GM23338 (cell line): ENCODE measurements around the gene UST. TPM values are rescaled to one million over a fixed set of nuclear protein-coding genes. Genes with fewer than 3 reads are reported as not detected.
A peak's percentile ranks its signal among the peaks of the same experiment; 100 is the strongest.

Source experiments
- ATAC-seq: fragments of 200-7000 bp; cut with Tn5 transposase; 3 replicates; pipeline ENCODE4 v1.9.1; 2020
- DNase-seq: peaks from one replicate; pipeline ENCODE4 v3.0.0-alpha.2; 2015; ENCODE audit warnings: low spot score
- H2AFZ ChIP-seq: fragments of 200-600 bp; sonication (generic); 2 replicates; pipeline ENCODE4 v1.8.0; 2016; ENCODE audit warnings: antibody characterized with exemption, mild to moderate bottlenecking, moderate library complexity
- H3F3A ChIP-seq: fragments of 200-600 bp; sonication (generic); replicated peaks from 2 replicates; pipeline ENCODE4 v1.8.0; 2017; ENCODE audit warnings: antibody characterized with exemption, mixed run types, low read depth
- H3K27ac ChIP-seq: fragments of 200-600 bp; sonication (generic); 2 replicates; pipeline ENCODE4 v1.6.1; 2016; ENCODE audit warnings: low read depth
- H3K27me3 ChIP-seq: fragments of 200-600 bp; sonication (generic); 2 replicates; pipeline ENCODE4 v1.8.0; 2016; ENCODE audit warnings: mild to moderate bottlenecking, mixed run types, moderate library complexity; ENCODE audit not compliant: insufficient read depth
- H3K36me3 ChIP-seq: fragments of 200-600 bp; sonication (generic); 2 replicates; pipeline ENCODE4 v1.8.0; 2016; ENCODE audit warnings: mild to moderate bottlenecking; ENCODE audit not compliant: insufficient read depth
- H3K4me1 ChIP-seq: fragments of 200-600 bp; sonication (generic); 2 replicates; pipeline ENCODE4 v1.8.0; 2016; ENCODE audit warnings: mild to moderate bottlenecking, moderate library complexity; ENCODE audit not compliant: insufficient read depth
- H3K4me2 ChIP-seq: fragments of 200-600 bp; sonication (generic); 2 replicates; pipeline ENCODE4 v1.7.1; 2017; ENCODE audit warnings: mixed run types
- H3K4me3 ChIP-seq: fragments of 200-600 bp; sonication (generic); 2 replicates; pipeline ENCODE4 v1.6.1; 2016; ENCODE audit warnings: mixed run types
- H3K79me2 ChIP-seq: fragments of 200-600 bp; sonication (generic); replicated peaks from 2 replicates; pipeline ENCODE4 v1.8.0; 2017; ENCODE audit warnings: mild to moderate bottlenecking; ENCODE audit not compliant: insufficient read depth
- H3K9me2 ChIP-seq: fragments of 200-600 bp; sonication (generic); 2 replicates; pipeline ENCODE4 v1.8.0; 2017; ENCODE audit not compliant: insufficient read depth
- H4K20me1 ChIP-seq: fragments of 200-600 bp; sonication (generic); replicated peaks from 2 replicates; pipeline ENCODE4 v1.8.0; 2017; ENCODE audit warnings: mild to moderate bottlenecking; ENCODE audit not compliant: insufficient read depth
- H3K27ac Mint-ChIP-seq: 2 replicates; pipeline ENCODE4 v1.8.0; 2020; ENCODE audit warnings: inconsistent platforms, mild to moderate bottlenecking, moderate library complexity, mixed read lengths
- H3K27me3 Mint-ChIP-seq: 3 replicates; pipeline ENCODE4 v1.8.0; 2022; ENCODE audit warnings: low read depth, mild to moderate bottlenecking, moderate library complexity, mixed read lengths, inconsistent platforms; ENCODE audit not compliant: insufficient read depth, poor library complexity
- H3K36me3 Mint-ChIP-seq: 3 replicates; pipeline ENCODE4 v1.8.0; 2021; ENCODE audit warnings: low read depth, mild to moderate bottlenecking, inconsistent platforms, moderate library complexity, mixed read lengths
- H3K4me1 Mint-ChIP-seq: 3 replicates; pipeline ENCODE4 v1.8.0; 2020; ENCODE audit warnings: mild to moderate bottlenecking, inconsistent platforms, mixed read lengths
- H3K4me3 Mint-ChIP-seq: 3 replicates; pipeline ENCODE4 v1.8.0; 2021; ENCODE audit warnings: moderate library complexity, mild to moderate bottlenecking, inconsistent platforms, mixed read lengths
- H3K9me3 Mint-ChIP-seq: 3 replicates; pipeline ENCODE4 v1.8.0; 2020; ENCODE audit warnings: moderate library complexity, mild to moderate bottlenecking, inconsistent platforms, mixed read lengths
- CREB1 ChIP-seq: fragments of 250-450 bp; sonication (Bioruptor Pico); IDR thresholded peaks from 2 replicates; pipeline ENCODE4 v1.5.0; 2020; ENCODE audit warnings: low read depth, mild to moderate bottlenecking, moderate library complexity
- EZH2phosphoT487 ChIP-seq: fragments of 200-600 bp; sonication (generic); IDR thresholded peaks from one replicate; pipeline ENCODE4 v1.8.1; 2018; ENCODE audit warnings: antibody characterized with exemption; ENCODE audit not compliant: unreplicated experiment
- JUNB ChIP-seq: IDR thresholded peaks from one replicate; pipeline ENCODE4 v1.6.1; 2016; ENCODE audit warnings: antibody characterized with exemption; ENCODE audit not compliant: unreplicated experiment
- NANOG ChIP-seq: IDR thresholded peaks from 2 replicates; pipeline ENCODE4 v1.6.1; 2016; ENCODE audit warnings: antibody characterized with exemption, borderline replicate concordance
- POLR2AphosphoS5 ChIP-seq: IDR thresholded peaks from 2 replicates; pipeline ENCODE4 v1.6.1; 2016; ENCODE audit warnings: antibody characterized with exemption, low read depth
- REST ChIP-seq: IDR thresholded peaks from one replicate; pipeline ENCODE4 v1.6.1; 2018; ENCODE audit warnings: antibody characterized with exemption; ENCODE audit not compliant: unreplicated experiment
- STAT1 ChIP-seq: IDR thresholded peaks from one replicate; pipeline ENCODE4 v1.6.1; 2016; ENCODE audit warnings: antibody characterized with exemption; ENCODE audit not compliant: unreplicated experiment
- ZNF114 ChIP-seq: fragments of 250-450 bp; sonication (Bioruptor Pico); IDR thresholded peaks from 2 replicates; pipeline ENCODE4 v1.5.0; 2020; ENCODE audit warnings: mild to moderate bottlenecking, moderate library complexity
- ZNF331 ChIP-seq: fragments of 250-450 bp; sonication (Bioruptor Pico); IDR thresholded peaks from 2 replicates; pipeline ENCODE4 v1.5.0; 2020; ENCODE audit warnings: low read depth, mild to moderate bottlenecking, moderate library complexity
- polyA plus RNA-seq: library from polyadenylated mRNA; unstranded; fragments of >200 nt; fragmentation: Nextera tagmentation; extraction: Ambion mirVana; gene quantifications from 2 replicates; pipeline ENCODE4 v1.2.1, GENCODE V29; 2016
- total RNA-seq: library from RNA; depleted of rRNA; stranded (reverse); fragments of >200 nt; shearing (Covaris generic); gene quantifications from 2 replicates; pipeline ENCODE4 v1.2.3, GENCODE V29; 2014
- TF ChIP-seq, protein P1 (sequence below): IDR thresholded peaks from 2 replicates; pipeline ENCODE4 v1.6.1; 2016; ENCODE audit warnings: antibody characterized with exemption

The UST gene
- total and polyA plus RNA-seq, 2 experiments from 2014 or later: 12.6 to 33.0 TPM

- TF ChIP-seq, protein P1, sequence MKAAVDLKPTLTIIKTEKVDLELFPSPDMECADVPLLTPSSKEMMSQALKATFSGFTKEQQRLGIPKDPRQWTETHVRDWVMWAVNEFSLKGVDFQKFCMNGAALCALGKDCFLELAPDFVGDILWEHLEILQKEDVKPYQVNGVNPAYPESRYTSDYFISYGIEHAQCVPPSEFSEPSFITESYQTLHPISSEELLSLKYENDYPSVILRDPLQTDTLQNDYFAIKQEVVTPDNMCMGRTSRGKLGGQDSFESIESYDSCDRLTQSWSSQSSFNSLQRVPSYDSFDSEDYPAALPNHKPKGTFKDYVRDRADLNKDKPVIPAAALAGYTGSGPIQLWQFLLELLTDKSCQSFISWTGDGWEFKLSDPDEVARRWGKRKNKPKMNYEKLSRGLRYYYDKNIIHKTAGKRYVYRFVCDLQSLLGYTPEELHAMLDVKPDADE: no peak
- TF ChIP-seq STAT1 (no peak), ZNF331 (no peak), REST (no peak), NANOG (no peak), POLR2AphosphoS5 (no peak), CREB1 (CRISPR knock-in tag) (no peak), JUNB (no peak), EZH2phosphoT487 (no peak), ZNF114 (CRISPR knock-in tag) (no peak)
These were observed 216.2 kb downstream of the UST start (continued) for GRCh38 chr6:148962854-148963515.

- peaks cover 33% of the 10 kb centered on the region for H3K36me3 Mint-ChIP-seq
- Histone ChIP-seq H3K4me1 (peaks cover 52% of the 10 kb centered on the region), H3K9me2 (no peaks in the 10 kb centered on the region), H2AFZ (no peak overlapping the region), H3K27me3 (no peaks in the 10 kb centered on the region), H3K79me2 (no peaks in the 10 kb centered on the region; the same call in 1 of the 2 replicates), H3K4me2 (no peak overlapping the region), H3K4me3 (no peak overlapping the region), H4K20me1 (no peaks in the 10 kb centered on the region), H3F3A (no peaks in the 10 kb centered on the region), H3K36me3 (no peaks in the 10 kb centered on the region; the same call in 1 of the 2 replicates), H3K27ac (no peak overlapping the region)
- ATAC-seq (peak; percentile 21; the same call in 2 of the 3 replicates), DNase-seq (no peak)
- H3K27ac Mint-ChIP-seq: peak overlapping the region; percentile 81; the same call in 1 of the 2 replicates
- no peaks in the 10 kb centered on the region; the same call in 2 of the 3 replicates for H3K9me3 Mint-ChIP-seq
- no peak overlapping the region for H3K4me3 Mint-ChIP-seq
- TF ChIP-seq EZH2phosphoT487: no peak
- 0 out of 2 replicates have a peak, but pooled peaks have one; percentile 37 for TF ChIP-seq NANOG
- H3K27me3 Mint-ChIP-seq: peaks cover 20% of the 10 kb centered on the region
- peaks cover 76% of the 10 kb centered on the region for H3K4me1 Mint-ChIP-seq
These were observed 216.9 kb downstream of the UST start for GRCh38 chr6:148963738-148964137.
